A549 (cell line): Measurements from ENCODE around the gene CACNA1C. TPM values are rescaled to one million over a fixed set of nuclear protein-coding genes. Genes with fewer than 3 reads are reported as not detected.

ENCODE experiments used
- ATAC-seq, 2 experiments: fragments of 200-7000 bp in 1 of 2; fragments of >200 bp in 1 of 2; cut with Nextera tagmentation in 1 of 2; cut with Tn5 transposase in 1 of 2; 3 replicates each; pipeline versions ENCODE4 v1.8.0 to v1.9.1; 2018 to 2020; ENCODE audit warnings: mild to moderate bottlenecking in 1 of 2, moderate library complexity in 1 of 2
- CTCF ChIA-PET: fragments of 300-600 bp; sonication (Branson Sonifier 250); formaldehyde crosslinking; extraction: SDS; loops from one replicate; lab custom pipeline; 2021; ENCODE audit warnings: antibody characterized with exemption, inconsistent platforms; lab: Yijun Ruan, JAX
- POLR2A ChIA-PET: fragments of 350-600 bp; formaldehyde crosslinking; extraction: SDS; loops from one replicate; lab custom pipeline; 2021; ENCODE audit warnings: antibody characterized with exemption, inconsistent platforms; lab: Yijun Ruan, JAX
- DNase-seq, 2 experiments: peaks; one replicate each; pipeline versions ENCODE4 v3.0.0 to v3.0.0-alpha.2; 2011 to 2016; ENCODE audit warnings: low read depth in 1 of 2, low spot score in 1 of 2
- FAIRE-seq: peaks from 2 replicates; lab custom pipeline; 2011; peaks lifted over from hg19 to GRCh38; lab: Jason Lieb, UNC
- H3K27ac ChIP-seq, 2 experiments: fragments of >200 bp; sonication (Bioruptor Twin); formaldehyde crosslinking; 3 replicates each; pipeline ENCODE4 v1.5.1; 2016 to 2017
- H3K4me1 ChIP-seq: fragments of >200 bp; sonication (Bioruptor Twin); formaldehyde crosslinking; 3 replicates; pipeline ENCODE4 v1.6.1; 2016
- H3K4me2 ChIP-seq: fragments of >200 bp; sonication (Bioruptor Twin); formaldehyde crosslinking; 3 replicates; pipeline ENCODE4 v1.6.1; 2016
- H3K4me3 ChIP-seq: fragments of >200 bp; sonication (Bioruptor Twin); formaldehyde crosslinking; 3 replicates; pipeline ENCODE4 v1.5.1; 2016
- H3K9me3 ChIP-seq: fragments of >200 bp; sonication (Bioruptor Twin); formaldehyde crosslinking; 3 replicates; pipeline ENCODE4 v1.6.1; 2016
- CTCF ChIP-seq: fragments of >200 bp; sonication (Bioruptor Twin); formaldehyde crosslinking; IDR thresholded peaks from 3 replicates; pipeline ENCODE4 v1.5.1; 2016
- E2F6 ChIP-seq: IDR thresholded peaks from 2 replicates; pipeline ENCODE4 v1.6.1; 2012; ENCODE audit warnings: low read depth, borderline replicate concordance
- EP300 ChIP-seq, 2 experiments: fragments of >200 bp; sonication (Bioruptor Twin); formaldehyde crosslinking; IDR thresholded peaks; 2 replicates in 1 of 2; 3 replicates in 1 of 2; pipeline ENCODE4 v1.6.1; 2016 to 2017
- ESRRA ChIP-seq: fragments of 150-350 bp; IDR thresholded peaks from 2 replicates; pipeline ENCODE4 v1.6.1; 2014; ENCODE audit warnings: mild to moderate bottlenecking, low read length, borderline replicate concordance
- FOSB ChIP-seq: fragments of 250-450 bp; sonication (Bioruptor Pico); IDR thresholded peaks from 2 replicates; pipeline ENCODE4 v1.5.0; 2020; ENCODE audit warnings: mild to moderate bottlenecking, moderate library complexity
- HES2 ChIP-seq: fragments of >200 bp; sonication (Bioruptor Twin); formaldehyde crosslinking; IDR thresholded peaks from 2 replicates; pipeline ENCODE4 v1.6.1; 2016
- HOXB13 ChIP-seq: fragments of 250-450 bp; sonication (Bioruptor Pico); IDR thresholded peaks from 2 replicates; pipeline ENCODE4 v1.5.0; 2020; ENCODE audit warnings: low read depth, mild to moderate bottlenecking, moderate library complexity
- JUNB ChIP-seq: fragments of >200 bp; sonication (Bioruptor Twin); formaldehyde crosslinking; IDR thresholded peaks from 2 replicates; pipeline ENCODE4 v1.6.1; 2016
- MAX ChIP-seq: IDR thresholded peaks from 2 replicates; pipeline ENCODE4 v1.6.1; 2012
- MYC ChIP-seq: IDR thresholded peaks from 2 replicates; pipeline ENCODE4 v1.6.1; 2012; ENCODE audit warnings: mild to moderate bottlenecking, inconsistent platforms, low read length, improper control_type of control experiment, borderline replicate concordance
- PBX3 ChIP-seq: IDR thresholded peaks from 2 replicates; pipeline ENCODE4 v1.6.1; 2012
- PHF8 ChIP-seq: fragments of 200-600 bp; sonication (generic); IDR thresholded peaks from 2 replicates; pipeline ENCODE4 v1.6.1; 2016; ENCODE audit warnings: low read depth, mild to moderate bottlenecking, antibody characterized with exemption, moderate library complexity, borderline replicate concordance
- REST ChIP-seq: fragments of 200-600 bp; sonication (generic); IDR thresholded peaks from 2 replicates; pipeline ENCODE4 v1.6.1; 2016; ENCODE audit warnings: antibody characterized with exemption, mild to moderate bottlenecking, moderate library complexity
- ZFP36 ChIP-seq: fragments of 450-650 bp; IDR thresholded peaks from 2 replicates; pipeline ENCODE4 v1.6.1; 2014; ENCODE audit warnings: borderline replicate concordance; ENCODE audit not compliant: partially characterized antibody
- ZNF302 ChIP-seq: fragments of 250-450 bp; sonication (Bioruptor Pico); IDR thresholded peaks from 2 replicates; pipeline ENCODE4 v1.9.0; 2021; ENCODE audit warnings: inconsistent platforms, mild to moderate bottlenecking, moderate library complexity
- ZSCAN20 ChIP-seq: fragments of 250-450 bp; sonication (Bioruptor Pico); IDR thresholded peaks from 2 replicates; pipeline ENCODE4 v1.8.0; 2022; ENCODE audit warnings: mild to moderate bottlenecking, moderate library complexity
- WGBS: methylation state at CpG from one replicate; pipeline ENCODE4 v1.1.6; 2017; ENCODE audit errors: missing lambda C conversion rate; 5-methylcytosine and 5-hydroxymethylcytosine counted together
- polyA plus RNA-seq, 4 experiments: library from polyadenylated mRNA; depleted of rRNA in 3 of 4; stranded (reverse); fragments of >200 nt; fragmentation: RNase III in 1 of 4; extraction: RNeasy Plus Mini Kit Qiagen cat#74134 plus additional on column Dnase treatment in 1 of 4; gene quantifications; 2 replicates in 3 of 4; 3 replicates in 1 of 4; pipeline ENCODE4 v1.2.3, GENCODE V29; 2011 to 2017

CACNA1C gene
- polyA plus RNA-seq, 2 of the 4 experiments (the other 2 are of a cell fraction), result not detected

GRCh38 chr12:2061402-2061801 lies 8.6 kb downstream of the CACNA1C start:
- Histone ChIP-seq H3K27ac (no peak overlapping the region), H3K9me3 (peaks cover 4% of the 10 kb centered on the region; the same call in 2 of the 3 replicates), H3K4me3 (no peak overlapping the region), H3K4me2 (no peak overlapping the region), H3K4me1 (no peaks in the 10 kb centered on the region)
- ChIA-PET POLR2A (no interaction called here), CTCF (interaction anchor here (1.9 kb wide), 1 partner anchor 521 kb away, joined by 5 read pairs; no protein-coding TSS in a partner anchor)
- DNase-seq (no peak), ATAC-seq (no peak), FAIRE-seq (no peak)
- 5% methylated on average over 6 of the region's 6 CpGs for WGBS
- no peak for TF ChIP-seq ZNF302 (CRISPR knock-in tag)
- no peak for TF ChIP-seq FOSB (CRISPR knock-in tag)
- no peak for TF ChIP-seq ZSCAN20 (CRISPR knock-in tag)
- no peak for TF ChIP-seq HES2
- TF ChIP-seq CTCF, result no peak
- TF ChIP-seq PHF8, result no peak
- TF ChIP-seq MAX, result no peak
- no peak for TF ChIP-seq MYC
- no peak for TF ChIP-seq ZFP36

- Histone ChIP-seq H3K4me3 (no peak overlapping the region), H3K27ac (no peak overlapping the region), H3K4me2 (no peak overlapping the region), H3K4me1 (no peaks in the 10 kb centered on the region)
- POLR2A ChIA-PET, result no interaction called here
- ATAC-seq, result no peak
- TF ChIP-seq ESRRA (no peak), JUNB (no peak), PBX3 (no peak), EP300 (IDR thresholded peaks at IDR 0.05) (no peak), HOXB13 (no peak), CTCF (no peak), E2F6 (no peak)
- TF ChIP-seq, all 56 proteins: peak for 0
- H3K9me3 ChIP-seq, result peaks cover 7% of the 10 kb centered on the region; the same call in 2 of the 3 replicates
- DNase-seq (no peak), FAIRE-seq (no peak)
- WGBS, result 11% methylated on average over 5 of the region's 5 CpGs
- CTCF ChIA-PET, result no interaction called here
Observed at GRCh38 chr12:2064071-2064507, 11.3 kb downstream of the CACNA1C start.

GRCh38 chr12:2068653-2069052 lies 15.9 kb downstream of the CACNA1C start:
- H3K27ac ChIP-seq, result no peak overlapping the region
- H3K4me1 ChIP-seq, result no peaks in the 10 kb centered on the region
- no peak overlapping the region for H3K4me2 ChIP-seq
- peaks cover 32% of the 10 kb centered on the region for H3K9me3 ChIP-seq
- 15% methylated on average over 6 of the region's 6 CpGs for WGBS
- H3K4me3 ChIP-seq, result no peak overlapping the region
- no peak for ATAC-seq
- no peak for FAIRE-seq
- CTCF ChIA-PET, result interaction anchor here (1.2 kb wide), 2 partner anchors 8 to 10 kb away, joined by 3 to 5 read pairs; no protein-coding TSS in a partner anchor
- TF ChIP-seq REST, result no peak
- POLR2A ChIA-PET, result no interaction called here
- DNase-seq, result no peak
